ENCODE results near the gene TENT4B. TPM values are rescaled to one million over a fixed set of nuclear protein-coding genes. Genes with fewer than 3 reads are reported as not detected.

TENT4B gene
- polyA plus RNA-seq, 2 of the 4 experiments (the other 2 are of a cell fraction) = 12.2 to 19.4 TPM

DNA sequence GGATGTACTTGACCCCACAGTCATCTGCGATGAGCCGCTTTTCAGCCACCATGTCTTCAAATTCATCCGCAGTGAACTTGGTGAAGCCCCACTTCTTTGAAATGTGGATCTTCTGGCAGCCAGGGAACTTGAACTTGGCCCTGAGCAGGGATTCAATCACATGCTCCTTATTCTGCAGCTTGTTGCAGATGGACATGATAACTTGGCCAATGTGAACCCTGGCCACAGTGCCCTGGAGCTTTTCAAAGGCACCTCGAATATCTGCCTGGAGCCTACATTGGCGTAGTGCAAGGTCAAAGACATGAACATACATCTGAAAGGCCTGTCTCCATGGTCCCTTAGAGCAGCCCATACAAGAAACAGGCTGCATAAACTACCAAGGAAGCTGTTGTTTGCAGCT is 1.8 kb upstream of the TENT4B start:
- TF ChIP-seq FOXS1 (CRISPR knock-in tag; IDR thresholded peaks at IDR 0.05) (no peak), CBX2 (IDR thresholded peaks at IDR 0.05; ENCODE audit: borderline replicate concordance, low read depth) (no peak), HEYL (CRISPR knock-in tag; IDR thresholded peaks at IDR 0.05) (no peak), TFCP2L1 (CRISPR knock-in tag; IDR thresholded peaks at IDR 0.05) (no peak), FOSB (CRISPR knock-in tag; IDR thresholded peaks at IDR 0.05) (no peak), RARB (CRISPR knock-in tag; IDR thresholded peaks at IDR 0.05) (no peak), GATA3 (IDR thresholded peaks at IDR 0.05; ENCODE audit: borderline replicate concordance) (no peak)
- TF ChIP-seq, protein P1, sequence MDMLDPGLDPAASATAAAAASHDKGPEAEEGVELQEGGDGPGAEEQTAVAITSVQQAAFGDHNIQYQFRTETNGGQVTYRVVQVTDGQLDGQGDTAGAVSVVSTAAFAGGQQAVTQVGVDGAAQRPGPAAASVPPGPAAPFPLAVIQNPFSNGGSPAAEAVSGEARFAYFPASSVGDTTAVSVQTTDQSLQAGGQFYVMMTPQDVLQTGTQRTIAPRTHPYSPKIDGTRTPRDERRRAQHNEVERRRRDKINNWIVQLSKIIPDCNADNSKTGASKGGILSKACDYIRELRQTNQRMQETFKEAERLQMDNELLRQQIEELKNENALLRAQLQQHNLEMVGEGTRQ (IDR thresholded peaks at IDR 0.05) = no peak
- POLR2A ChIA-PET = interaction anchor here (1.9 kb wide), 1 partner anchor 59 kb away, joined by 5 read pairs; no protein-coding TSS in a partner anchor
- peaks cover 22% of the 10 kb centered on the region for H3K4me1 ChIP-seq
- CTCF ChIA-PET = interaction anchor here (1.0 to 2.5 kb wide), 2 partner anchors 60 to 127 kb away, joined by 3 to 11 read pairs; partner anchors contain the start of gene CNEP1R1
- H3K27ac ChIP-seq = no peak overlapping the region
- no peak overlapping the region for H3K4me3 ChIP-seq
- no peak overlapping the region for H3K4me2 ChIP-seq
- DNase-seq (ENCODE audit: low read depth in 1 of 2, low spot score in 1 of 2) = no peak
- ATAC-seq = no peak
- WGBS (ENCODE audit: missing lambda C conversion rate) = 96% methylated on average over 5 of the region's 5 CpGs
- no peak for FAIRE-seq
- no peaks in the 10 kb centered on the region for H3K9me3 ChIP-seq

DNA sequence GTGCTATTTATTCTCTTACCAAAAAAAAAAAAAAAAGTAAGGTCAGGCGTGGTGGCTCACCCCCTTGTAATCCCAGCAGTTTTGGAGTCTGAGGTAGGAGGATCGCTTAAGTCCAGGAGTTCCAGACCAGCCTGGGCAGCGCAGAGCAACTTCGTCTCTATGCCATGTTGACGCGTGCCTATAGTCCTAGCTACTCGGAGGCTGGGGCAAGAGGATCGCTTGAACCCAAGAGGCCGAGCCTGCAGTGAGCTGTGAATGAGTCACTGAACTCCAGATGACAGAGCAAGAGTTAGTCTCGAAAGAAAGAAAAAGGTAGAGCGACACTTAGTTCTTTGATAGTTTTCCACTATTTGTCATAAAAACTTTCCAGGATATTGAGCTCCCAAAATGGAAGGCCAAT is 1.4 kb upstream of the TENT4B start:
- FAIRE-seq = no peak
- H3K4me2 ChIP-seq = peak overlapping the region; percentile 65
- CTCF ChIA-PET = interaction anchor here (1.0 to 2.5 kb wide), 2 partner anchors 59 to 127 kb away, joined by 3 to 11 read pairs; partner anchors contain the start of gene CNEP1R1
- POLR2A ChIA-PET = interaction anchor here (1.9 kb wide), 1 partner anchor 59 kb away, joined by 5 read pairs; no protein-coding TSS in a partner anchor
- no peak for DNase-seq (ENCODE audit: low read depth in 1 of 2, low spot score in 1 of 2)
- 88% methylated on average over 11 of the region's 11 CpGs for WGBS (ENCODE audit: missing lambda C conversion rate)
- no peaks in the 10 kb centered on the region for H3K9me3 ChIP-seq
- no peak overlapping the region; the same call in 2 of the 3 replicates for H3K4me3 ChIP-seq
- TF ChIP-seq, protein P1 (IDR thresholded peaks at IDR 0.05) = no peak
- TF ChIP-seq ESRRA (IDR thresholded peaks at IDR 0.05; ENCODE audit: borderline replicate concordance, low read length) = no peak
- H3K4me1 ChIP-seq = peaks cover 25% of the 10 kb centered on the region
- peak overlapping the region; percentile 96 for H3K27ac ChIP-seq
- no peak for ATAC-seq

DNA sequence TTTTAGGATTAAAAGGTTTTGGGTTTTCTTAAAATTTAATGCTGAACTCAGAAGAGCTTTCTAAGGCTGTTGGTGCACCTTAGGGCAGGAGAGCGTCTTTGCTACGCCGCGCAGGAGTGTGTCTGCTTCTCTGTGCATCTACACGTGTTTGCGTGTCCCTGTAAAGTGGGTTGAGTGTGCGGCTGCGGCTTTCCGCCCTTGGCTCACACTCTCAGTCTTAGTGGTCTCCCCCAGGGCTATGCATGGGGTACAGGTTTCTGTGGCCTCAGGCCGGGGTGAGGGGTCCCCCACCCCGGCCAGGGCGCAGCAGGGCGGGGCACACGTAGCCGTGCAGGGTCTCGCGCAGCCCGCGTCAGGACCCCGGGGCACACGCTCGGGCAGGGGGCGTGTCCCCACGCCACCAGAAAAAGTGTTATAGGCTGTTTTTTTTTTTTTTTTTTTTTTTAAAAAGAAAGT is 727 bp upstream of the TENT4B start:
- under 1% methylated on average over 20 of the region's 24 CpGs for WGBS (ENCODE audit: missing lambda C conversion rate)
- ChIA-PET POLR2A (interaction anchor here (0.6 to 1.9 kb wide), 2 partner anchors 58 to 65 kb away, joined by 3 to 5 read pairs; no protein-coding TSS in a partner anchor), CTCF (interaction anchor here (1.0 to 2.5 kb wide), 2 partner anchors 58 to 128 kb away, joined by 3 to 11 read pairs; partner anchors contain the start of gene CNEP1R1)
- ATAC-seq (peak; percentile 61 to 82), FAIRE-seq (no peak), DNase-seq (ENCODE audit: low read depth in 1 of 2, low spot score in 1 of 2) (peak in 1 of 2 experiments; percentile 56)
- Histone ChIP-seq H3K4me3 (peak overlapping the region; percentile 71), H3K4me2 (peak overlapping the region; percentile 65), H3K9me3 (no peaks in the 10 kb centered on the region), H3K4me1 (peaks cover 29% of the 10 kb centered on the region), H3K27ac (peak overlapping the region; percentile 96)
- TF ChIP-seq HOXB5 (CRISPR knock-in tag; IDR thresholded peaks at IDR 0.05) (no peak), SMC3 (IDR thresholded peaks at IDR 0.05) (no peak), ESRRA (IDR thresholded peaks at IDR 0.05; ENCODE audit: borderline replicate concordance, low read length) (no peak), PHF8 (IDR thresholded peaks at IDR 0.05; ENCODE audit: borderline replicate concordance, low read depth) (no peak), POLR2A (IDR thresholded peaks at IDR 0.05; ENCODE audit: low read length) (no peak; the same call in 1 of the 2 replicates), FOSL2 (IDR thresholded peaks at IDR 0.05) (no peak), FOSL2 (CRISPR knock-in tag; IDR thresholded peaks at IDR 0.05) (no peak)
- TF ChIP-seq, protein P2, sequence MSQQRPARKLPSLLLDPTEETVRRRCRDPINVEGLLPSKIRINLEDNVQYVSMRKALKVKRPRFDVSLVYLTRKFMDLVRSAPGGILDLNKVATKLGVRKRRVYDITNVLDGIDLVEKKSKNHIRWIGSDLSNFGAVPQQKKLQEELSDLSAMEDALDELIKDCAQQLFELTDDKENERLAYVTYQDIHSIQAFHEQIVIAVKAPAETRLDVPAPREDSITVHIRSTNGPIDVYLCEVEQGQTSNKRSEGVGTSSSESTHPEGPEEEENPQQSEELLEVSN (IDR thresholded peaks at IDR 0.05; ENCODE audit: borderline replicate concordance, low read depth) = 0 out of 2 replicates have a peak, but pooled peaks have one; percentile 11
- TF ChIP-seq, protein P3, sequence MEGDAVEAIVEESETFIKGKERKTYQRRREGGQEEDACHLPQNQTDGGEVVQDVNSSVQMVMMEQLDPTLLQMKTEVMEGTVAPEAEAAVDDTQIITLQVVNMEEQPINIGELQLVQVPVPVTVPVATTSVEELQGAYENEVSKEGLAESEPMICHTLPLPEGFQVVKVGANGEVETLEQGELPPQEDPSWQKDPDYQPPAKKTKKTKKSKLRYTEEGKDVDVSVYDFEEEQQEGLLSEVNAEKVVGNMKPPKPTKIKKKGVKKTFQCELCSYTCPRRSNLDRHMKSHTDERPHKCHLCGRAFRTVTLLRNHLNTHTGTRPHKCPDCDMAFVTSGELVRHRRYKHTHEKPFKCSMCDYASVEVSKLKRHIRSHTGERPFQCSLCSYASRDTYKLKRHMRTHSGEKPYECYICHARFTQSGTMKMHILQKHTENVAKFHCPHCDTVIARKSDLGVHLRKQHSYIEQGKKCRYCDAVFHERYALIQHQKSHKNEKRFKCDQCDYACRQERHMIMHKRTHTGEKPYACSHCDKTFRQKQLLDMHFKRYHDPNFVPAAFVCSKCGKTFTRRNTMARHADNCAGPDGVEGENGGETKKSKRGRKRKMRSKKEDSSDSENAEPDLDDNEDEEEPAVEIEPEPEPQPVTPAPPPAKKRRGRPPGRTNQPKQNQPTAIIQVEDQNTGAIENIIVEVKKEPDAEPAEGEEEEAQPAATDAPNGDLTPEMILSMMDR (IDR thresholded peaks at IDR 0.05) = no peak
- TF ChIP-seq, protein P4, sequence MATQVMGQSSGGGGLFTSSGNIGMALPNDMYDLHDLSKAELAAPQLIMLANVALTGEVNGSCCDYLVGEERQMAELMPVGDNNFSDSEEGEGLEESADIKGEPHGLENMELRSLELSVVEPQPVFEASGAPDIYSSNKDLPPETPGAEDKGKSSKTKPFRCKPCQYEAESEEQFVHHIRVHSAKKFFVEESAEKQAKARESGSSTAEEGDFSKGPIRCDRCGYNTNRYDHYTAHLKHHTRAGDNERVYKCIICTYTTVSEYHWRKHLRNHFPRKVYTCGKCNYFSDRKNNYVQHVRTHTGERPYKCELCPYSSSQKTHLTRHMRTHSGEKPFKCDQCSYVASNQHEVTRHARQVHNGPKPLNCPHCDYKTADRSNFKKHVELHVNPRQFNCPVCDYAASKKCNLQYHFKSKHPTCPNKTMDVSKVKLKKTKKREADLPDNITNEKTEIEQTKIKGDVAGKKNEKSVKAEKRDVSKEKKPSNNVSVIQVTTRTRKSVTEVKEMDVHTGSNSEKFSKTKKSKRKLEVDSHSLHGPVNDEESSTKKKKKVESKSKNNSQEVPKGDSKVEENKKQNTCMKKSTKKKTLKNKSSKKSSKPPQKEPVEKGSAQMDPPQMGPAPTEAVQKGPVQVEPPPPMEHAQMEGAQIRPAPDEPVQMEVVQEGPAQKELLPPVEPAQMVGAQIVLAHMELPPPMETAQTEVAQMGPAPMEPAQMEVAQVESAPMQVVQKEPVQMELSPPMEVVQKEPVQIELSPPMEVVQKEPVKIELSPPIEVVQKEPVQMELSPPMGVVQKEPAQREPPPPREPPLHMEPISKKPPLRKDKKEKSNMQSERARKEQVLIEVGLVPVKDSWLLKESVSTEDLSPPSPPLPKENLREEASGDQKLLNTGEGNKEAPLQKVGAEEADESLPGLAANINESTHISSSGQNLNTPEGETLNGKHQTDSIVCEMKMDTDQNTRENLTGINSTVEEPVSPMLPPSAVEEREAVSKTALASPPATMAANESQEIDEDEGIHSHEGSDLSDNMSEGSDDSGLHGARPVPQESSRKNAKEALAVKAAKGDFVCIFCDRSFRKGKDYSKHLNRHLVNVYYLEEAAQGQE (IDR thresholded peaks at IDR 0.05) = peak; percentile 39; the same call in 1 of the 2 replicates

Data from A549 (cell line).